K562 (cell line): ENCODE results near the gene CALM1. TPM values are rescaled to one million over a fixed set of nuclear protein-coding genes. Genes with fewer than 3 reads are reported as not detected.

Source experiments
- ATAC-seq: fragments of 200-7000 bp; cut with Tn5 transposase; 3 replicates; pipeline ENCODE4 v1.9.1; 2020; ENCODE audit warnings: moderate library complexity
- BruUV-seq: library from RNA; stranded (reverse); fragments of 400-500 nt; replicated peaks from 2 replicates; lab custom pipeline; 2021; lab: Mats Ljungman, UMichigan
- CTCF ChIA-PET: fragments of 300-600 bp; formaldehyde crosslinking; extraction: SDS; loops from one replicate; lab custom pipeline; 2021; ENCODE audit warnings: low intra/inter-chr PET ratio; lab: Yijun Ruan, JAX
- POLR2A ChIA-PET: fragments of 300-600, 350-650 bp; sonication (Branson Sonifier 250); formaldehyde crosslinking; extraction: SDS; loops from one replicate; lab custom pipeline; 2021; ENCODE audit warnings: antibody characterized with exemption, inconsistent platforms; lab: Yijun Ruan, JAX
- DNase-seq, 4 experiments: peaks; one replicate each; pipeline versions ENCODE4 v3.0.0 to v3.0.0-alpha.2; 2011 to 2018; ENCODE audit warnings: low spot score in 3 of 4, mixed read lengths in 3 of 4; ENCODE audit errors: extremely low read depth in 1 of 4
- FAIRE-seq: peaks from 2 replicates; lab custom pipeline; 2011; peaks lifted over from hg19 to GRCh38; lab: Jason Lieb, UNC
- H2AFZ ChIP-seq: 2 replicates; pipeline ENCODE4 v1.6.0; 2011; ENCODE audit warnings: low read depth, low read length, control low read depth, inconsistent platforms
- H3K27ac ChIP-seq: fragments of 200-600 bp; 3 replicates; pipeline ENCODE4 v1.8.0; 2011; ENCODE audit warnings: low read depth, mild to moderate bottlenecking, control low read depth, inconsistent platforms, low read length, moderate library complexity, mixed read lengths; ENCODE audit errors: extremely low read depth
- H3K27me3 ChIP-seq, 2 experiments: fragments of 300-600 bp in 1 of 2; 2 replicates in 1 of 2; 3 replicates in 1 of 2; pipeline versions ENCODE4 v1.6.0 to v1.8.0; 2011; ENCODE audit warnings: inconsistent platforms in 2 of 2, low read length in 2 of 2, mild to moderate bottlenecking in 1 of 2, mixed read lengths in 1 of 2, moderate library complexity in 1 of 2; ENCODE audit not compliant: control insufficient read depth in 2 of 2, insufficient read depth in 2 of 2
- H3K36me3 ChIP-seq: fragments of 300-600 bp; 3 replicates; pipeline ENCODE4 v1.8.0; 2011; ENCODE audit warnings: mild to moderate bottlenecking, low read length, inconsistent platforms; ENCODE audit not compliant: control insufficient read depth, insufficient read depth
- H3K4me1 ChIP-seq, 2 experiments: fragments of 200-600 bp in 1 of 2; replicated peaks in 1 of 2; 2 replicates in 1 of 2; 3 replicates in 1 of 2; pipeline versions ENCODE4 v1.5.1 to v1.8.0; 2011; ENCODE audit warnings: inconsistent platforms in 2 of 2, low read length in 2 of 2, mild to moderate bottlenecking in 1 of 2, mixed read lengths in 1 of 2, moderate library complexity in 1 of 2; ENCODE audit not compliant: control insufficient read depth in 2 of 2, insufficient read depth in 2 of 2
- H3K4me2 ChIP-seq: 2 replicates; pipeline ENCODE4 v1.6.1; 2011; ENCODE audit warnings: low read length, control low read depth, inconsistent platforms, mixed read lengths; ENCODE audit not compliant: insufficient read depth
- H3K4me3 ChIP-seq: fragments of 200-600 bp; sonication (generic), shearing (Covaris generic); 2 replicates; pipeline ENCODE4 v1.5.1; 2016; ENCODE audit warnings: control low read depth, inconsistent platforms
- H3K79me2 ChIP-seq: fragments of 200-600 bp; 3 replicates; pipeline ENCODE4 v1.8.0; 2011; ENCODE audit warnings: low read length, inconsistent platforms; ENCODE audit not compliant: control insufficient read depth, insufficient read depth
- H3K9ac ChIP-seq, 2 experiments: 2 replicates each; pipeline versions ENCODE4 v1.6.0 to v1.6.1; 2011; ENCODE audit warnings: low read depth in 2 of 2, low read length in 2 of 2, control low read depth in 1 of 2, inconsistent platforms in 1 of 2, mild to moderate bottlenecking in 1 of 2, mixed read lengths in 1 of 2; ENCODE audit not compliant: insufficient read depth in 1 of 2
- H3K9me1 ChIP-seq: one replicate; pipeline ENCODE4 v1.6.0; 2011; ENCODE audit warnings: inconsistent platforms, mild to moderate bottlenecking, low read length, moderate library complexity; ENCODE audit not compliant: control insufficient read depth, insufficient read depth
- H3K9me3 ChIP-seq: replicated peaks from 2 replicates; pipeline ENCODE4 v1.5.1; 2011; ENCODE audit warnings: low read depth, low read length, inconsistent platforms; ENCODE audit not compliant: control insufficient read depth, insufficient read depth
- H4K20me1 ChIP-seq: replicated peaks from 2 replicates; pipeline ENCODE4 v1.6.1; 2011; ENCODE audit warnings: low read length, inconsistent platforms, mixed read lengths; ENCODE audit not compliant: control insufficient read depth, insufficient read depth
- SRSF7 ChIP-seq: fragments of 200-400 bp; formaldehyde crosslinking; optimal IDR thresholded peaks from 2 replicates; pipeline ENCODE3; 2017; ENCODE audit warnings: mild to moderate bottlenecking, low read depth, low read length
- XRCC3 ChIP-seq: fragments of 450-650 bp; IDR thresholded peaks from 2 replicates; pipeline ENCODE4 v1.6.1; 2017; ENCODE audit warnings: mild to moderate bottlenecking, moderate library complexity
- ZNF431 ChIP-seq: sonication (generic); formaldehyde crosslinking; IDR thresholded peaks from 2 replicates; pipeline ENCODE4 v1.8.0; 2022; ENCODE audit warnings: mild to moderate bottlenecking, missing genetic modification reagents
- ZNF589 ChIP-seq: fragments of 200-800 bp; sonication (Bioruptor generic); IDR thresholded peaks from 2 replicates; pipeline ENCODE4 v1.6.1; 2016; ENCODE audit warnings: low read depth, missing genetic modification characterization, missing compliant biosample characterization
- WGBS: fragments of 100-300 bp; shearing (Covaris generic); methylation state at CpG from one replicate; pipeline ENCODE4 v1.1.6; 2016; ENCODE audit warnings: low coverage, mixed read lengths; ENCODE audit not compliant: insufficient coverage; ENCODE audit errors: missing lambda C conversion rate; 5-methylcytosine and 5-hydroxymethylcytosine counted together
- in situ Hi-C: fragments of 300-500 bp; cut with MboI; formaldehyde crosslinking; loops from 4 replicates; pipeline ENCODE4 v1.15.0; 2018; ENCODE audit warnings: inconsistent platforms, mixed read lengths
- intact Hi-C: fragments of 100-400 bp; cut with micrococcal nuclease; formaldehyde crosslinking; loops from 2 replicates; pipeline ENCODE4 v1.14.2; 2022
- polyA plus RNA-seq, 8 experiments: library from polyadenylated mRNA; depleted of rRNA in 4 of 8; stranded (reverse) in 5 of 8; unstranded in 3 of 8; fragments of >200 nt; fragmentation: Nextera tagmentation in 2 of 8; fragmentation: Illumina TruSeq in 1 of 8; extraction: Ambion mirVana in 2 of 8; extraction: Trizol in 1 of 8; gene quantifications; 2 replicates each; pipeline versions ENCODE4 v1.2.1 to v1.2.3, GENCODE V29; 2011 to 2014; ENCODE audit warnings: inconsistent platforms in 1 of 8, missing spikeins in 1 of 8
- total RNA-seq, 7 experiments: library from RNA; depleted of rRNA in 6 of 7; stranded (reverse); fragments of >200 nt in 6 of 7; fragmentation: Illumina TruSeq in 2 of 7; extraction: Trizol in 2 of 7; gene quantifications; 2 replicates each; pipeline versions ENCODE4 v1.2.1 to v1.2.3, GENCODE V29; 2011 to 2021; ENCODE audit warnings: low replicate concordance in 1 of 7
- TF ChIP-seq, protein P1 (sequence below): IDR thresholded peaks from 3 replicates; pipeline ENCODE4 v1.6.1; 2011; ENCODE audit warnings: borderline replicate concordance, mild to moderate bottlenecking; ENCODE audit not compliant: insufficient read length, insufficient read depth

CALM1 gene
- total and polyA plus RNA-seq, 9 of the 15 experiments (the other 6 are each of a cell fraction or from before 2014, with no cell fraction given): 48.0 to 269 (median 158) TPM

DNA sequence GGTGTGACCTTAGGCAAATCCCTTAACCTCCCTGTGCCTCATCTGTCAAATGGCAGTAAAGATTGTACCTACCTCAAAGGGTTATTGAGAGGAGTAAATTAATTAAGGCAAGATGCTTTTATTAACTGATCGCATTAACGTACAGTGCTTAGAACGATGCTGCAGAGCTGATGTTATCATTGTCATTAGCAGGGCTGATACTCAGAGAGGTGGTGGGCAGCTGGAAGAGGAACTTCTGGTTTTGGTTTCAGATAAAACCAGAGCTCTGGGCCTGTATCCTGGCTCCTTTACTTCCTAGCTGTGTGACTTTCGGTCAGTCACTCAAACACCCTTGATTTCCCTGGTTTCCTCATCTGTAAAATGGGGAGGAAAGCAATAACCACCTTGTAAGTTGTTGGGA, 55.1 kb downstream of the CALM1 start:
- Histone ChIP-seq H3K4me1 (peaks cover 0 to 15% of the 10 kb centered on the region in 2 experiments; a peak in 2 of 5 replicates), H3K4me3 (no peak overlapping the region), H3K79me2 (no peaks in the 10 kb centered on the region), H3K9me1 (no peaks in the 10 kb centered on the region), H3K36me3 (no peaks in the 10 kb centered on the region), H4K20me1 (no peaks in the 10 kb centered on the region), H3K9ac (no peak overlapping the region), H3K9me3 (0 out of 2 replicates have a peak, but pooled peaks cover 3% of the 10 kb centered on the region), H3K27ac (no peak overlapping the region), H3K27me3 (peaks cover 3 to 34% of the 10 kb centered on the region in 2 experiments; a peak in 4 of 5 replicates), H3K4me2 (no peak overlapping the region), H2AFZ (no peak overlapping the region)
- in situ Hi-C loops: no loop called here
- WGBS: 9% methylated on average over 4 of the region's 4 CpGs
- no TSS peak for BruUV-seq
- ATAC-seq (no peak), FAIRE-seq (no peak), DNase-seq (no peak)
- TF ChIP-seq SRSF7 (no peak), ZNF589 (CRISPR knock-in tag) (no peak), XRCC3 (no peak), ZNF431 (CRISPR knock-in tag) (no peak)
- TF ChIP-seq, protein P1, sequence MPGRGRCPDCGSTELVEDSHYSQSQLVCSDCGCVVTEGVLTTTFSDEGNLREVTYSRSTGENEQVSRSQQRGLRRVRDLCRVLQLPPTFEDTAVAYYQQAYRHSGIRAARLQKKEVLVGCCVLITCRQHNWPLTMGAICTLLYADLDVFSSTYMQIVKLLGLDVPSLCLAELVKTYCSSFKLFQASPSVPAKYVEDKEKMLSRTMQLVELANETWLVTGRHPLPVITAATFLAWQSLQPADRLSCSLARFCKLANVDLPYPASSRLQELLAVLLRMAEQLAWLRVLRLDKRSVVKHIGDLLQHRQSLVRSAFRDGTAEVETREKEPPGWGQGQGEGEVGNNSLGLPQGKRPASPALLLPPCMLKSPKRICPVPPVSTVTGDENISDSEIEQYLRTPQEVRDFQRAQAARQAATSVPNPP: no peak
- ChIA-PET CTCF (interaction anchor here (0.6 kb wide), 1 partner anchor 19 kb away, joined by 3 read pairs; no protein-coding TSS in a partner anchor), POLR2A (no interaction called here)
- intact Hi-C loops: no loop called here
